K562 (cell line): ENCODE measurements around the gene B4GALNT4. TPM values are rescaled to one million over a fixed set of nuclear protein-coding genes. Genes with fewer than 3 reads are reported as not detected.
A peak's percentile ranks its signal among the peaks of the same experiment; 100 is the strongest.

Experiments used
- ATAC-seq: fragments of 200-7000 bp; cut with Tn5 transposase; 3 replicates; pipeline ENCODE4 v1.9.1; 2020; ENCODE audit warnings: moderate library complexity
- BruUV-seq: library from RNA; stranded (reverse); fragments of 400-500 nt; replicated peaks from 2 replicates; lab custom pipeline; 2021; lab: Mats Ljungman, UMichigan
- CTCF ChIA-PET: fragments of 300-600 bp; formaldehyde crosslinking; extraction: SDS; loops from one replicate; lab custom pipeline; 2021; ENCODE audit warnings: low intra/inter-chr PET ratio; lab: Yijun Ruan, JAX
- POLR2A ChIA-PET: fragments of 300-600, 350-650 bp; sonication (Branson Sonifier 250); formaldehyde crosslinking; extraction: SDS; loops from one replicate; lab custom pipeline; 2021; ENCODE audit warnings: antibody characterized with exemption, inconsistent platforms; lab: Yijun Ruan, JAX
- DNase-seq, 4 experiments: peaks; one replicate each; pipeline versions ENCODE4 v3.0.0 to v3.0.0-alpha.2; 2011 to 2018; ENCODE audit warnings: low spot score in 3 of 4, mixed read lengths in 3 of 4; ENCODE audit errors: extremely low read depth in 1 of 4
- FAIRE-seq: peaks from 2 replicates; lab custom pipeline; 2011; peaks lifted over from hg19 to GRCh38; lab: Jason Lieb, UNC
- H2AFZ ChIP-seq: 2 replicates; pipeline ENCODE4 v1.6.0; 2011; ENCODE audit warnings: low read depth, low read length, control low read depth, inconsistent platforms
- H3K27ac ChIP-seq: fragments of 200-600 bp; 3 replicates; pipeline ENCODE4 v1.8.0; 2011; ENCODE audit warnings: low read depth, mild to moderate bottlenecking, control low read depth, inconsistent platforms, low read length, moderate library complexity, mixed read lengths; ENCODE audit errors: extremely low read depth
- H3K27me3 ChIP-seq, 2 experiments: fragments of 300-600 bp in 1 of 2; 2 replicates in 1 of 2; 3 replicates in 1 of 2; pipeline versions ENCODE4 v1.6.0 to v1.8.0; 2011; ENCODE audit warnings: inconsistent platforms in 2 of 2, low read length in 2 of 2, mild to moderate bottlenecking in 1 of 2, mixed read lengths in 1 of 2, moderate library complexity in 1 of 2; ENCODE audit not compliant: control insufficient read depth in 2 of 2, insufficient read depth in 2 of 2
- H3K36me3 ChIP-seq: fragments of 300-600 bp; 3 replicates; pipeline ENCODE4 v1.8.0; 2011; ENCODE audit warnings: mild to moderate bottlenecking, low read length, inconsistent platforms; ENCODE audit not compliant: control insufficient read depth, insufficient read depth
- H3K4me1 ChIP-seq, 2 experiments: fragments of 200-600 bp in 1 of 2; replicated peaks in 1 of 2; 2 replicates in 1 of 2; 3 replicates in 1 of 2; pipeline versions ENCODE4 v1.5.1 to v1.8.0; 2011; ENCODE audit warnings: inconsistent platforms in 2 of 2, low read length in 2 of 2, mild to moderate bottlenecking in 1 of 2, mixed read lengths in 1 of 2, moderate library complexity in 1 of 2; ENCODE audit not compliant: control insufficient read depth in 2 of 2, insufficient read depth in 2 of 2
- H3K4me2 ChIP-seq: 2 replicates; pipeline ENCODE4 v1.6.1; 2011; ENCODE audit warnings: low read length, control low read depth, inconsistent platforms, mixed read lengths; ENCODE audit not compliant: insufficient read depth
- H3K4me3 ChIP-seq: fragments of 200-600 bp; sonication (generic), shearing (Covaris generic); 2 replicates; pipeline ENCODE4 v1.5.1; 2016; ENCODE audit warnings: control low read depth, inconsistent platforms
- H3K79me2 ChIP-seq: fragments of 200-600 bp; 3 replicates; pipeline ENCODE4 v1.8.0; 2011; ENCODE audit warnings: low read length, inconsistent platforms; ENCODE audit not compliant: control insufficient read depth, insufficient read depth
- H3K9ac ChIP-seq, 2 experiments: 2 replicates each; pipeline versions ENCODE4 v1.6.0 to v1.6.1; 2011; ENCODE audit warnings: low read depth in 2 of 2, low read length in 2 of 2, control low read depth in 1 of 2, inconsistent platforms in 1 of 2, mild to moderate bottlenecking in 1 of 2, mixed read lengths in 1 of 2; ENCODE audit not compliant: insufficient read depth in 1 of 2
- H3K9me1 ChIP-seq: one replicate; pipeline ENCODE4 v1.6.0; 2011; ENCODE audit warnings: inconsistent platforms, mild to moderate bottlenecking, low read length, moderate library complexity; ENCODE audit not compliant: control insufficient read depth, insufficient read depth
- H3K9me3 ChIP-seq: replicated peaks from 2 replicates; pipeline ENCODE4 v1.5.1; 2011; ENCODE audit warnings: low read depth, low read length, inconsistent platforms; ENCODE audit not compliant: control insufficient read depth, insufficient read depth
- H4K20me1 ChIP-seq: replicated peaks from 2 replicates; pipeline ENCODE4 v1.6.1; 2011; ENCODE audit warnings: low read length, inconsistent platforms, mixed read lengths; ENCODE audit not compliant: control insufficient read depth, insufficient read depth
- MYBL2 ChIP-seq, 2 experiments: fragments of 450-650 bp in 1 of 2; sonication (generic) in 1 of 2; formaldehyde crosslinking in 1 of 2; IDR thresholded peaks; 2 replicates each; pipeline versions ENCODE4 v1.6.1 to v1.8.1; 2017 to 2022; ENCODE audit warnings: borderline replicate concordance in 1 of 2, inconsistent platforms in 1 of 2, low read depth in 1 of 2, mild to moderate bottlenecking in 1 of 2, missing genetic modification reagents in 1 of 2, moderate library complexity in 1 of 2
- NR2C2 ChIP-seq, 2 experiments: fragments of 200-800 bp in 1 of 2; sonication (Bioruptor generic) in 1 of 2; sonication (generic) in 1 of 2; formaldehyde crosslinking in 1 of 2; IDR thresholded peaks; 2 replicates each; pipeline versions ENCODE4 v1.6.1 to v1.8.0; 2016 to 2022; ENCODE audit warnings: mild to moderate bottlenecking in 1 of 2, missing compliant biosample characterization in 1 of 2, missing genetic modification characterization in 1 of 2, missing genetic modification reagents in 1 of 2
- RCOR1 ChIP-seq, 2 experiments: IDR thresholded peaks; 2 replicates each; pipeline ENCODE4 v1.6.1; 2012; ENCODE audit warnings: low read depth in 2 of 2, low read length in 2 of 2, borderline replicate concordance in 1 of 2, improper control_type of control experiment in 1 of 2
- RFX1 ChIP-seq: fragments of 450-650 bp; IDR thresholded peaks from 2 replicates; pipeline ENCODE4 v1.6.1; 2016; ENCODE audit warnings: mild to moderate bottlenecking, moderate library complexity
- RFX7 ChIP-seq: fragments of 250-450 bp; sonication (Bioruptor Pico); IDR thresholded peaks from 2 replicates; pipeline ENCODE4 v1.5.1; 2021; ENCODE audit warnings: mild to moderate bottlenecking
- RHOXF2B ChIP-seq: fragments of 250-450 bp; sonication (Bioruptor Pico); conservative IDR thresholded peaks from 2 replicates; pipeline ENCODE4 v1.5.1; 2021
- TFAM ChIP-seq: fragments of 250-450 bp; sonication (Bioruptor Pico); conservative IDR thresholded peaks from 2 replicates; pipeline ENCODE4 v1.5.0; 2021; ENCODE audit warnings: mild to moderate bottlenecking, moderate library complexity
- XRCC3 ChIP-seq: fragments of 450-650 bp; IDR thresholded peaks from 2 replicates; pipeline ENCODE4 v1.6.1; 2017; ENCODE audit warnings: mild to moderate bottlenecking, moderate library complexity
- ZC3H4 ChIP-seq: sonication (generic); formaldehyde crosslinking; IDR thresholded peaks from 2 replicates; pipeline ENCODE4 v1.9.0; 2021; ENCODE audit warnings: missing genetic modification reagents, borderline replicate concordance
- WGBS: fragments of 100-300 bp; shearing (Covaris generic); methylation state at CpG from one replicate; pipeline ENCODE4 v1.1.6; 2016; ENCODE audit warnings: low coverage, mixed read lengths; ENCODE audit not compliant: insufficient coverage; ENCODE audit errors: missing lambda C conversion rate; 5-methylcytosine and 5-hydroxymethylcytosine counted together
- in situ Hi-C: fragments of 300-500 bp; cut with MboI; formaldehyde crosslinking; loops from 4 replicates; pipeline ENCODE4 v1.15.0; 2018; ENCODE audit warnings: inconsistent platforms, mixed read lengths
- intact Hi-C: fragments of 100-400 bp; cut with micrococcal nuclease; formaldehyde crosslinking; loops from 2 replicates; pipeline ENCODE4 v1.14.2; 2022
- polyA plus RNA-seq, 8 experiments: library from polyadenylated mRNA; depleted of rRNA in 4 of 8; stranded (reverse) in 5 of 8; unstranded in 3 of 8; fragments of >200 nt; fragmentation: Nextera tagmentation in 2 of 8; fragmentation: Illumina TruSeq in 1 of 8; extraction: Ambion mirVana in 2 of 8; extraction: Trizol in 1 of 8; gene quantifications; 2 replicates each; pipeline versions ENCODE4 v1.2.1 to v1.2.3, GENCODE V29; 2011 to 2014; ENCODE audit warnings: inconsistent platforms in 1 of 8, missing spikeins in 1 of 8
- total RNA-seq, 7 experiments: library from RNA; depleted of rRNA in 6 of 7; stranded (reverse); fragments of >200 nt in 6 of 7; fragmentation: Illumina TruSeq in 2 of 7; extraction: Trizol in 2 of 7; gene quantifications; 2 replicates each; pipeline versions ENCODE4 v1.2.1 to v1.2.3, GENCODE V29; 2011 to 2021; ENCODE audit warnings: low replicate concordance in 1 of 7
- TF ChIP-seq, protein P1 (sequence below): sonication (generic); formaldehyde crosslinking; IDR thresholded peaks from 2 replicates; pipeline ENCODE4 v1.9.0; 2022; ENCODE audit warnings: mild to moderate bottlenecking, missing genetic modification reagents
- TF ChIP-seq, protein P2 (sequence below): fragments of 200-800 bp; sonication (Bioruptor generic); IDR thresholded peaks from 2 replicates; pipeline ENCODE4 v1.6.1; 2017; ENCODE audit warnings: missing genetic modification characterization, missing compliant biosample characterization
- TF ChIP-seq, protein P3 (sequence below): fragments of 250-450 bp; sonication (Bioruptor Pico); IDR thresholded peaks from 2 replicates; pipeline ENCODE4 v1.4.0; 2020; ENCODE audit warnings: mild to moderate bottlenecking, moderate library complexity
- TF ChIP-seq, protein P4 (sequence below), 2 experiments: fragments of 450-650 bp; conservative IDR thresholded peaks; 2 replicates each; pipeline ENCODE4 v1.6.1; 2017; ENCODE audit warnings: mild to moderate bottlenecking in 2 of 2, moderate library complexity in 2 of 2

Gene B4GALNT4
- total and polyA plus RNA-seq, 9 of the 15 experiments (the other 6 are each of a cell fraction or from before 2014, with no cell fraction given), result 0.20 to 37.1 (median 10.8) TPM; not detected in 1

DNA sequence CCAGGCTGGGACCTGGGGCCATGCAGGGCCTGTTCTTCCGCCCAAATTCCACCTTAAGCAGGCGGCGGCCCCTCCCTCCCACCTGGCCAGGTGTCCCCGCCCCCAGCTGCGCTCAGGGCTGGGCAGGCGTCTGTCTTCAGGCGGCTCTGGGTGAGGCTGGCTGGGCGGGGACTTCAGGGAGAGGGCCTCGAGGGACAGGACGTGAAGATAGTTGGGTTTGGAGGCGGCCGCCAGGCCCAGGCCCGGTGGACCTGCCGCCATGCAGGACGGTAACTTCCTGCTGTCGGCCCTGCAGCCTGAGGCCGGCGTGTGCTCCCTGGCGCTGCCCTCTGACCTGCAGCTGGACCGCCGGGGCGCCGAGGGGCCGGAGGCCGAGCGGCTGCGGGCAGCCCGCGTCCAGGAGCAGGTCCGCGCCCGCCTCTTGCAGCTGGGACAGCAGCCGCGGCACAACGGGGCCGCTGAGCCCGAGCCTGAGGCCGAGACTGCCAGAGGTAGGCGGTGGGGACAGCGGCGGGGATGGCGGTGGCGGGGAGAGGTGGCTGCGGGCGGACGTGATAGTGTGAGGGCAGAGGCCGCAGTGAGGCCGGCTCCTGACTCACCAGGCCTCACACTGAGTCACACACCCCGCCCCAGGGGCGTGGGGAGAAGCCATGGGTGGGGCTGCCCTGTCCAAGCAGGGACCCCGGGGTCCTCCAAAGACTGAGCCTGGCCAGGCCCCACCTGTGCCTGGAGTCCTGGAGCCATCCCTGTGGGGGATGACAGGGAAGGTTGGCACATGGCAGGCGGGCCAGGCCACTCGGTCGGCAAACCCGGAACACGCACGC lies 24.9 kb downstream of the B4GALNT4 start, which contains the start of gene PKP3:
Gene PKP3 (plus strand): TSS at position 176 of the 824 bp plus-strand sequence. CDS start 84 bp downstream, at position 260.
- Histone ChIP-seq H3K79me2 (peaks cover 35% of the 10 kb centered on the region), H3K4me3 (peak within 1 kb of the TSS; percentile 67), H3K9ac (peak within 1 kb of the TSS; percentile 94 to 99), H3K27me3 (no peaks in the 10 kb centered on the region), H3K4me1 (peaks cover 22 to 75% of the 10 kb centered on the region in 2 experiments), H3K36me3 (peaks cover 34% of the 10 kb centered on the region; the same call in 2 of the 3 replicates), H3K27ac (peak within 1 kb of the TSS; percentile 93), H3K4me2 (peak within 1 kb of the TSS; percentile 97), H2AFZ (peak within 1 kb of the TSS; percentile 88), H4K20me1 (no peaks in the 10 kb centered on the region), H3K9me3 (no peaks in the 10 kb centered on the region), H3K9me1 (no peaks in the 10 kb centered on the region)
- ATAC-seq, result peak; percentile 88
- intact Hi-C loops, result loop anchor here (5.0 kb wide), 1 partner anchor 53 kb away; no protein-coding TSS in a partner anchor
- FAIRE-seq, result peak; percentile 75
- 0% methylated on average over 25 of the region's 57 CpGs for WGBS
- DNase-seq, result peak; percentile 86 to 89 (median 88)
- TSS peak; percentile 90 for BruUV-seq
- in situ Hi-C loops, result no loop called here
- POLR2A ChIA-PET, result interaction anchor here (1.3 kb wide), 1 partner anchor 13 kb away, joined by 4 read pairs; no protein-coding TSS in a partner anchor
- CTCF ChIA-PET, result no interaction called here
- TF ChIP-seq, protein P1, sequence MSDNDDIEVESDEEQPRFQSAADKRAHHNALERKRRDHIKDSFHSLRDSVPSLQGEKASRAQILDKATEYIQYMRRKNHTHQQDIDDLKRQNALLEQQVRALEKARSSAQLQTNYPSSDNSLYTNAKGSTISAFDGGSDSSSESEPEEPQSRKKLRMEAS (CRISPR knock-in tag), result peak; percentile 78
- no peak for TF ChIP-seq TFAM (CRISPR knock-in tag)
- no peak for TF ChIP-seq RFX7 (CRISPR knock-in tag)
- no peak for TF ChIP-seq RHOXF2B (CRISPR knock-in tag)
- TF ChIP-seq, protein P2, sequence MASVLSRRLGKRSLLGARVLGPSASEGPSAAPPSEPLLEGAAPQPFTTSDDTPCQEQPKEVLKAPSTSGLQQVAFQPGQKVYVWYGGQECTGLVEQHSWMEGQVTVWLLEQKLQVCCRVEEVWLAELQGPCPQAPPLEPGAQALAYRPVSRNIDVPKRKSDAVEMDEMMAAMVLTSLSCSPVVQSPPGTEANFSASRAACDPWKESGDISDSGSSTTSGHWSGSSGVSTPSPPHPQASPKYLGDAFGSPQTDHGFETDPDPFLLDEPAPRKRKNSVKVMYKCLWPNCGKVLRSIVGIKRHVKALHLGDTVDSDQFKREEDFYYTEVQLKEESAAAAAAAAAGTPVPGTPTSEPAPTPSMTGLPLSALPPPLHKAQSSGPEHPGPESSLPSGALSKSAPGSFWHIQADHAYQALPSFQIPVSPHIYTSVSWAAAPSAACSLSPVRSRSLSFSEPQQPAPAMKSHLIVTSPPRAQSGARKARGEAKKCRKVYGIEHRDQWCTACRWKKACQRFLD (CRISPR knock-in tag), result peak; percentile 85
- no peak for TF ChIP-seq XRCC3
- no peak for TF ChIP-seq MYBL2 (IDR thresholded peaks at IDR 0.05; ENCODE audit: low read depth)
- TF ChIP-seq MYBL2 (CRISPR knock-in tag; IDR thresholded peaks at IDR 0.05; ENCODE audit: borderline replicate concordance), result no peak
- TF ChIP-seq, protein P3, sequence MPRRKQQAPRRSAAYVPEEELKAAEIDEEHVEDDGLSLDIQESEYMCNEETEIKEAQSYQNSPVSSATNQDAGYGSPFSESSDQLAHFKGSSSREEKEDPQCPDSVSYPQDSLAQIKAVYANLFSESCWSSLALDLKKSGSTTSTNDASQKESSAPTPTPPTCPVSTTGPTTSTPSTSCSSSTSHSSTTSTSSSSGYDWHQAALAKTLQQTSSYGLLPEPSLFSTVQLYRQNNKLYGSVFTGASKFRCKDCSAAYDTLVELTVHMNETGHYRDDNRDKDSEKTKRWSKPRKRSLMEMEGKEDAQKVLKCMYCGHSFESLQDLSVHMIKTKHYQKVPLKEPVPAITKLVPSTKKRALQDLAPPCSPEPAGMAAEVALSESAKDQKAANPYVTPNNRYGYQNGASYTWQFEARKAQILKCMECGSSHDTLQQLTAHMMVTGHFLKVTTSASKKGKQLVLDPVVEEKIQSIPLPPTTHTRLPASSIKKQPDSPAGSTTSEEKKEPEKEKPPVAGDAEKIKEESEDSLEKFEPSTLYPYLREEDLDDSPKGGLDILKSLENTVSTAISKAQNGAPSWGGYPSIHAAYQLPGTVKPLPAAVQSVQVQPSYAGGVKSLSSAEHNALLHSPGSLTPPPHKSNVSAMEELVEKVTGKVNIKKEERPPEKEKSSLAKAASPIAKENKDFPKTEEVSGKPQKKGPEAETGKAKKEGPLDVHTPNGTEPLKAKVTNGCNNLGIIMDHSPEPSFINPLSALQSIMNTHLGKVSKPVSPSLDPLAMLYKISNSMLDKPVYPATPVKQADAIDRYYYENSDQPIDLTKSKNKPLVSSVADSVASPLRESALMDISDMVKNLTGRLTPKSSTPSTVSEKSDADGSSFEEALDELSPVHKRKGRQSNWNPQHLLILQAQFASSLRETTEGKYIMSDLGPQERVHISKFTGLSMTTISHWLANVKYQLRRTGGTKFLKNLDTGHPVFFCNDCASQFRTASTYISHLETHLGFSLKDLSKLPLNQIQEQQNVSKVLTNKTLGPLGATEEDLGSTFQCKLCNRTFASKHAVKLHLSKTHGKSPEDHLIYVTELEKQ (CRISPR knock-in tag), result no peak
- TF ChIP-seq ZC3H4 (CRISPR knock-in tag), result no peak; the same call in 1 of the 2 replicates
- TF ChIP-seq NR2C2 (CRISPR knock-in tag; IDR thresholded peaks at IDR 0.05), result peak; percentile 63
- peak; percentile 96 for TF ChIP-seq NR2C2 (tag; IDR thresholded peaks at IDR 0.05)
- no peak for TF ChIP-seq RFX1
- TF ChIP-seq, protein P4, sequence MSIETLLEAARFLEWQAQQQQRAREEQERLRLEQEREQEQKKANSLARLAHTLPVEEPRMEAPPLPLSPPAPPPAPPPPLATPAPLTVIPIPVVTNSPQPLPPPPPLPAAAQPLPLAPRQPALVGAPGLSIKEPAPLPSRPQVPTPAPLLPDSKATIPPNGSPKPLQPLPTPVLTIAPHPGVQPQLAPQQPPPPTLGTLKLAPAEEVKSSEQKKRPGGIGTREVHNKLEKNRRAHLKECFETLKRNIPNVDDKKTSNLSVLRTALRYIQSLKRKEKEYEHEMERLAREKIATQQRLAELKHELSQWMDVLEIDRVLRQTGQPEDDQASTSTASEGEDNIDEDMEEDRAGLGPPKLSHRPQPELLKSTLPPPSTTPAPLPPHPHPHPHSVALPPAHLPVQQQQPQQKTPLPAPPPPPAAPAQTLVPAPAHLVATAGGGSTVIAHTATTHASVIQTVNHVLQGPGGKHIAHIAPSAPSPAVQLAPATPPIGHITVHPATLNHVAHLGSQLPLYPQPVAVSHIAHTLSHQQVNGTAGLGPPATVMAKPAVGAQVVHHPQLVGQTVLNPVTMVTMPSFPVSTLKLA (conservative IDR thresholded peaks at IDR 0.05), result peak in 1 of 2 experiments; percentile 83
- no peak for TF ChIP-seq RCOR1 (IDR thresholded peaks at IDR 0.05; ENCODE audit: borderline replicate concordance in 1 of 2, low read depth in 2 of 2, low read length in 2 of 2)
